Measurements from ENCODE around the gene PTGIR. TPM values are rescaled to one million over a fixed set of nuclear protein-coding genes. Genes with fewer than 3 reads are reported as not detected.

The PTGIR gene
- total and polyA plus RNA-seq, 9 donors, result 0.24 to 1.8 (median 0.71) TPM

- WGBS, 3 donors, result 73 to 82% (median 78%) methylated on average over 118 to 144 of the region's 144 CpGs
- H3K9me3 ChIP-seq, result no peaks in the 10 kb centered on the region
- H3K36me3 ChIP-seq, result no peaks in the 10 kb centered on the region
- H3K27me3 ChIP-seq, result no peaks in the 10 kb centered on the region
- H3K4me3 ChIP-seq, result no peak overlapping the region
- intact Hi-C loops (cut with DNase I), result no loop called here
- H3K4me1 ChIP-seq (ENCODE audit: insufficient read depth), result peaks cover 3% of the 10 kb centered on the region
- no peak overlapping the region for H3K27ac ChIP-seq
- DNase-seq, result no peak
- TF ChIP-seq CTCF (IDR thresholded peaks at IDR 0.05) (no peak), POLR2A (IDR thresholded peaks at IDR 0.05) (no peak), EP300 (IDR thresholded peaks at IDR 0.05) (no peak)
Observed at GRCh38 chr19:46648961-46649960, 24.4 kb upstream of the PTGIR start.

- TF ChIP-seq EP300 (IDR thresholded peaks at IDR 0.05), result no peak
- TF ChIP-seq POLR2A (IDR thresholded peaks at IDR 0.05), result no peak
- TF ChIP-seq CTCF (IDR thresholded peaks at IDR 0.05), result no peak
- DNase-seq, result no peak
- Histone ChIP-seq H3K4me3 (no peak overlapping the region), H3K4me1 (ENCODE audit: insufficient read depth) (peaks cover 3% of the 10 kb centered on the region), H3K27me3 (no peaks in the 10 kb centered on the region), H3K9me3 (no peaks in the 10 kb centered on the region), H3K27ac (no peak overlapping the region), H3K36me3 (no peaks in the 10 kb centered on the region)
- intact Hi-C loops (cut with DNase I), result no loop called here
- 68 to 76% (median 73%) methylated on average over 33 to 63 of the region's 63 CpGs for WGBS, 3 donors
Observed at GRCh38 chr19:46648060-46648960, 23.4 kb upstream of the PTGIR start.

GRCh38 chr19:46646402-46646801 is 21.5 kb upstream of the PTGIR start:
- intact Hi-C loops (cut with DNase I), result no loop called here
- H3K27ac ChIP-seq, result no peak overlapping the region
- no peak for TF ChIP-seq POLR2A (IDR thresholded peaks at IDR 0.05)
- TF ChIP-seq CTCF (IDR thresholded peaks at IDR 0.05), result no peak
- no peak for TF ChIP-seq EP300 (IDR thresholded peaks at IDR 0.05)
- WGBS, 3 donors, result 87 to 90% (median 89%) methylated on average over 3 of the region's 3 CpGs
- H3K27me3 ChIP-seq, result no peaks in the 10 kb centered on the region
- no peaks in the 10 kb centered on the region for H3K36me3 ChIP-seq
- H3K9me3 ChIP-seq, result no peaks in the 10 kb centered on the region
- H3K4me1 ChIP-seq (ENCODE audit: insufficient read depth), result peaks cover 3% of the 10 kb centered on the region
- no peak for DNase-seq
- H3K4me3 ChIP-seq, result no peak overlapping the region

- DNase-seq, result no peak
- no peak overlapping the region for H3K4me3 ChIP-seq
- H3K9me3 ChIP-seq, result no peaks in the 10 kb centered on the region
- H3K4me1 ChIP-seq (ENCODE audit: insufficient read depth), result peaks cover 7% of the 10 kb centered on the region
- peak overlapping the region in 1 of 2 donors; percentile 17 for H3K27ac ChIP-seq
- intact Hi-C loops (cut with DNase I), result no loop called here
- no peaks in the 10 kb centered on the region for H3K27me3 ChIP-seq
- TF ChIP-seq POLR2A (IDR thresholded peaks at IDR 0.05), result no peak
- TF ChIP-seq EP300 (IDR thresholded peaks at IDR 0.05), result no peak
- TF ChIP-seq CTCF (IDR thresholded peaks at IDR 0.05), result no peak
- WGBS, 3 donors, result 10 to 19% (median 13%) methylated on average over 3 of the region's 3 CpGs
- no peaks in the 10 kb centered on the region for H3K36me3 ChIP-seq
Observed at GRCh38 chr19:46644720-46645119, 19.8 kb upstream of the PTGIR start.

Data from ovary (tissue), 9 donors.